Transverse colon (tissue), 4 donors: ENCODE measurements around the gene GRIA4.

ENCODE experiments used
- EP300 ChIP-seq: sonication (generic); formaldehyde crosslinking; IDR thresholded peaks from one replicate; pipeline ENCODE4 v1.6.1; 2017; ENCODE audit warnings: antibody characterized with exemption, low read depth
- POLR2A ChIP-seq: fragments of 450-650 bp; IDR thresholded peaks from one replicate; pipeline ENCODE4 v1.6.1; 2016; ENCODE audit warnings: antibody characterized with exemption, mild to moderate bottlenecking, moderate library complexity
- POLR2AphosphoS5 ChIP-seq, 3 donors: sonication (generic); formaldehyde crosslinking; IDR thresholded peaks; one replicate each; pipeline ENCODE4 v1.6.1; 2016; ENCODE audit warnings: antibody characterized with exemption in 3 of 3
- TF ChIP-seq, protein P1 (sequence below), 5 experiments: fragments of 200-600 bp in 3 of 5; fragments of 450-650 bp in 2 of 5; sonication (generic) in 3 of 5; IDR thresholded peaks; 1 replicate in 2 of 5; 2 replicates in 3 of 5; pipeline ENCODE4 v1.5.1; 2016 to 2017; ENCODE audit warnings: antibody characterized with exemption in 5 of 5, inconsistent platforms in 3 of 5, mild to moderate bottlenecking in 2 of 5, moderate library complexity in 1 of 5

DNA sequence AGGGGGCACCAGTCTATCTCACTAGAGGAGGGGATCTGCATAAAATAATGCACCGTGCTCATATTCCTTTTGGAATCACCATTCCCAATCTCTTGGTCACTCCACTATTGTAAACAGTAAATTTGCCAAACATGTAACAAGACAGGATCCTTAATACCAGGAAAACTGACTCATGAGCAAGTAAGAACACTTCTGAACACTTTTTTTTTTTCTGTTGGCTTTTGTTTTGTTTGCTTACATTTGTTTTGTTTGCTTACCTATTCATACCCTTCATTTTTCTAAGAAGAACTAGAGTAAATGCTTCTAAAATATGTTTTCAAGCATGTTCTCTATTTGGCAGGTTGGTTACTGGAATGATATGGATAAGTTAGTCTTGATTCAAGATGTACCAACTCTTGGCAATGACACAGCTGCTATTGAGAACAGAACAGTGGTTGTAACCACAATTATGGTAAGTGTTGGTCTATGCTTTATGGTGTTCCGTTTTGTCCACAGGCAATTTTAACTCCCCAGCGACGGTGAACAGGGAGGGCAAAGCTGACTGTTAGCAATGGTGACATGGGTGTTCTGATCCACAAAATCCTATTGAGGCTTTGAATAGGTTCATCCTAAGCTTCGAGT lies 300.3 kb downstream of the GRIA4 start:
- TF ChIP-seq, protein P1, sequence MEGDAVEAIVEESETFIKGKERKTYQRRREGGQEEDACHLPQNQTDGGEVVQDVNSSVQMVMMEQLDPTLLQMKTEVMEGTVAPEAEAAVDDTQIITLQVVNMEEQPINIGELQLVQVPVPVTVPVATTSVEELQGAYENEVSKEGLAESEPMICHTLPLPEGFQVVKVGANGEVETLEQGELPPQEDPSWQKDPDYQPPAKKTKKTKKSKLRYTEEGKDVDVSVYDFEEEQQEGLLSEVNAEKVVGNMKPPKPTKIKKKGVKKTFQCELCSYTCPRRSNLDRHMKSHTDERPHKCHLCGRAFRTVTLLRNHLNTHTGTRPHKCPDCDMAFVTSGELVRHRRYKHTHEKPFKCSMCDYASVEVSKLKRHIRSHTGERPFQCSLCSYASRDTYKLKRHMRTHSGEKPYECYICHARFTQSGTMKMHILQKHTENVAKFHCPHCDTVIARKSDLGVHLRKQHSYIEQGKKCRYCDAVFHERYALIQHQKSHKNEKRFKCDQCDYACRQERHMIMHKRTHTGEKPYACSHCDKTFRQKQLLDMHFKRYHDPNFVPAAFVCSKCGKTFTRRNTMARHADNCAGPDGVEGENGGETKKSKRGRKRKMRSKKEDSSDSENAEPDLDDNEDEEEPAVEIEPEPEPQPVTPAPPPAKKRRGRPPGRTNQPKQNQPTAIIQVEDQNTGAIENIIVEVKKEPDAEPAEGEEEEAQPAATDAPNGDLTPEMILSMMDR (IDR thresholded peaks at IDR 0.05) = no peak
- TF ChIP-seq POLR2A = no peak
- TF ChIP-seq EP300 = no peak
- TF ChIP-seq POLR2AphosphoS5 (IDR thresholded peaks at IDR 0.05) = no peak
